ENCODE results near the gene ATN1.

DNA sequence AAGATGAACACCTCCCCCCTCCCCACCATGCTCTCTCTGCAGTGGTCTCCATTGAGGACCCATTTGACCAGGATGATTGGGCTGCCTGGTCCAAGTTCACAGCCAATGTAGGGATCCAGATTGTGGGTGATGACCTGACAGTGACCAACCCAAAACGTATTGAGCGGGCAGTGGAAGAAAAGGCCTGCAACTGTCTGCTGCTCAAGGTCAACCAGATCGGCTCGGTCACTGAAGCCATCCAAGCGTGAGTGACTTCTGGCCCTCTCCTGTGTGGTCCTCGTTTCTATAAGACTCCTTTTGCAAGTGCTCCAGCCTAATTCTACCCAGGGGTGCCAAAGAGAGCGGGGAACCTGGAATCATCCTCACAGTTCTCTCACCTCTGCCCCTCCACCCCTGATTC, 6.2 kb upstream of the ATN1 start:
- TF ChIP-seq, protein P1, sequence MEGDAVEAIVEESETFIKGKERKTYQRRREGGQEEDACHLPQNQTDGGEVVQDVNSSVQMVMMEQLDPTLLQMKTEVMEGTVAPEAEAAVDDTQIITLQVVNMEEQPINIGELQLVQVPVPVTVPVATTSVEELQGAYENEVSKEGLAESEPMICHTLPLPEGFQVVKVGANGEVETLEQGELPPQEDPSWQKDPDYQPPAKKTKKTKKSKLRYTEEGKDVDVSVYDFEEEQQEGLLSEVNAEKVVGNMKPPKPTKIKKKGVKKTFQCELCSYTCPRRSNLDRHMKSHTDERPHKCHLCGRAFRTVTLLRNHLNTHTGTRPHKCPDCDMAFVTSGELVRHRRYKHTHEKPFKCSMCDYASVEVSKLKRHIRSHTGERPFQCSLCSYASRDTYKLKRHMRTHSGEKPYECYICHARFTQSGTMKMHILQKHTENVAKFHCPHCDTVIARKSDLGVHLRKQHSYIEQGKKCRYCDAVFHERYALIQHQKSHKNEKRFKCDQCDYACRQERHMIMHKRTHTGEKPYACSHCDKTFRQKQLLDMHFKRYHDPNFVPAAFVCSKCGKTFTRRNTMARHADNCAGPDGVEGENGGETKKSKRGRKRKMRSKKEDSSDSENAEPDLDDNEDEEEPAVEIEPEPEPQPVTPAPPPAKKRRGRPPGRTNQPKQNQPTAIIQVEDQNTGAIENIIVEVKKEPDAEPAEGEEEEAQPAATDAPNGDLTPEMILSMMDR (IDR thresholded peaks at IDR 0.05; ENCODE audit: borderline replicate concordance, extremely low read depth, low read length, poor library complexity, severe bottlenecking) = no peak
- TF ChIP-seq EZH2 (IDR thresholded peaks at IDR 0.05; ENCODE audit: borderline replicate concordance, low read depth, low read length, severe bottlenecking) = no peak

All from DND-41 (cell line).